Neural progenitor cell (in vitro differentiated cells): ENCODE measurements around the gene LRCH4.

Source experiments
- CTCF ChIP-seq: fragments of 200-600 bp; sonication (generic); IDR thresholded peaks from 2 replicates; pipeline ENCODE4 v1.5.1; 2017; ENCODE audit warnings: antibody characterized with exemption, mild to moderate bottlenecking
- EZH2 ChIP-seq: fragments of 200-600 bp; sonication (generic); IDR thresholded peaks from 2 replicates; pipeline ENCODE4 v1.6.1; 2017; ENCODE audit warnings: antibody characterized with exemption, mild to moderate bottlenecking, moderate library complexity

DNA sequence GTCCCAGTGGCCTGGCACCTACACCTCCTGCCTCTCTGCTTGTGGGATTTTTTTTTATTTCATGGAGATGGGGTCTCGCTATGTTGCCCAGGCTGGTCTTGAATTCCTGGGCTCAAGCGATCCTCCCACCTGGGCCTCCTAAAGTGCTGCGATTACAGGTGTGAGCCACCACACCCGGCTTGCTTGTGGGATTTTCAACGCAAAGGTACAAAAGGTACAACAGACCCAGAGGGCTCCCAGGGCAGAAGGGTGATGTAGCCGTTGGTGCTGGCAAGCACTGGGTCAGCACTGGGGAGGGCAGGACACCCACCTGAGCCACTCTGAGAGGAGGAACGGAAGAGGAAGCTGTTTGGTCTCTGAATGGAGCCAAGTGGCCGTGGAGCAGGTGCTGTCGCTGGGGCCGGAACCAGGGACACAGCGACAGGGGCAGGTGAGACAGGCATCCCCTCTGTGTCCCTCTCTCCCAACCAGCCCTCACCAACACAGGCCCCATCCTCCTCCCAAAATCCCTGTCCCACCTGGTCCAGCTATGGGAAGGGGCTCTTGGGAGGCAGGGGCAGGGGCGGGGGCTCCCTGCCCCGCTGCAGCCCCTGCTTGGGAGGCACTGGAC is 9.4 kb downstream of the LRCH4 start:
- TF ChIP-seq EZH2 (no peak), CTCF (no peak)
